ENCODE results near the gene TEX264.

DNA sequence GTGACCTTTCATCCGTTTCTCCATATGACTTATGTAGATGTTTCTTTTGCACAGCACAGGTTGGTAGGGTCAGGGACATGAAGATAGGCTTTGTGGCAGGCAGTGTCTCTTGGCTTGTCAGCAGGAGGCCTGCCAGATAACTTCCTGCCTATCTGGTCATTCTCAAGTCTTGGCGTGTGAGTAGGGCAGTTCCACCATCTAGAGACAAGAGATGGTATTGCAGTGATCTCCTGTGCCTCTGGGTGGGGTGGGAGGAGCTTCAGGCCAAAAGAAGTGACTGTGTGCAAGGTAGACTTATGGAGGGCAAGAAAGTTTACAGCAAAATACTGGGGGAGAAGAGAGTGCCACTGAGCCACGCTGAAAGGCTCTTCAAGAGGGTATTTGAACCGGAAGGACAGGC, 11.0 kb downstream of the TEX264 start:
- peak; percentile 49 to 83 (median 74) for TF ChIP-seq CTCF (IDR thresholded peaks at IDR 0.05)
- no peak for TF ChIP-seq POLR2A (IDR thresholded peaks at IDR 0.05)
